HG03025 (cell line): ENCODE results near the gene HPCAL1.

Source experiments
- ATAC-seq: cut with Tn5 transposase; IDR thresholded peaks from one replicate; pipeline ENCODE4 v1.9.1; 2021; ENCODE audit warnings: mild to moderate bottlenecking, moderate library complexity; ENCODE audit not compliant: unreplicated experiment, low FRiP score

The HPCAL1 gene

GRCh38 chr2:10320575-10320931, 17.8 kb downstream of the HPCAL1 start:
- no peak for ATAC-seq

GRCh38 chr2:10320933-10321332, 18.2 kb downstream of the HPCAL1 start:
- no peak for ATAC-seq

- ATAC-seq, result no peak
Observed at GRCh38 chr2:10321622-10322021, 18.9 kb downstream of the HPCAL1 start.

- ATAC-seq, result no peak
Observed at GRCh38 chr2:10322481-10322880, 19.8 kb downstream of the HPCAL1 start.

GRCh38 chr2:10322973-10323372, 20.3 kb downstream of the HPCAL1 start:
- no peak for ATAC-seq

GRCh38 chr2:10323535-10323934, 20.8 kb downstream of the HPCAL1 start:
- no peak for ATAC-seq

- no peak for ATAC-seq
Observed at GRCh38 chr2:10324095-10324832, 21.6 kb downstream of the HPCAL1 start.

GRCh38 chr2:10325278-10326145, 22.8 kb downstream of the HPCAL1 start:
- ATAC-seq, result no peak

- no peak for ATAC-seq
Observed at GRCh38 chr2:10326151-10326616, 23.5 kb downstream of the HPCAL1 start.

GRCh38 chr2:10326707-10327594, 24.2 kb downstream of the HPCAL1 start:
- ATAC-seq, result no peak

GRCh38 chr2:10327896-10328669, 25.4 kb downstream of the HPCAL1 start:
- no peak for ATAC-seq

GRCh38 chr2:10328670-10329579, 26.2 kb downstream of the HPCAL1 start:
- ATAC-seq, result no peak

GRCh38 chr2:10329580-10329879, 26.8 kb downstream of the HPCAL1 start:
- ATAC-seq, result no peak

- ATAC-seq, result no peak
Observed at GRCh38 chr2:10329880-10330699, 27.4 kb downstream of the HPCAL1 start.

GRCh38 chr2:10330700-10331026, 28.0 kb downstream of the HPCAL1 start:
- no peak for ATAC-seq

- peak; percentile 45 for ATAC-seq
Observed at GRCh38 chr2:10331027-10331701, 28.5 kb downstream of the HPCAL1 start.

- ATAC-seq, result peak; percentile 43
Observed at GRCh38 chr2:10331702-10332401, 29.1 kb downstream of the HPCAL1 start.
